Left colon (tissue), 2 donors: ENCODE measurements around the gene CCDC6. TPM values are rescaled to one million over a fixed set of nuclear protein-coding genes. Genes with fewer than 3 reads are reported as not detected.
"Not testable (repeated sequence)": the region's sequence is repeated elsewhere in the genome, so short reads cannot be mapped to it uniquely, and the experiment has no call there.

Experiments used
- ATAC-seq: fragments of 200-7000 bp; cut with Tn5 transposase; one replicate; pipeline ENCODE4 v1.9.1; 2020; ENCODE audit warnings: mild to moderate bottlenecking, moderate library complexity
- DNase-seq, 2 donors: peaks; one replicate each; pipeline ENCODE4 v3.0.0-alpha.2; 2020
- intact Hi-C, 2 donors: fragments of 100-400 bp; cut with DNase I in 1 of 2; cut with micrococcal nuclease in 1 of 2; formaldehyde crosslinking; loops; one replicate each; pipeline versions ENCODE4 v1.11.2 to v1.14.0; 2022; cut with DNase I, micrococcal nuclease
- total RNA-seq, 2 donors: library from RNA; stranded (reverse); fragmentation: NEBNext Ultra II Directional; extraction: Animal tissue kit (Norgen Biotek cat#: 25700); gene quantifications; one replicate each; pipeline ENCODE4 v1.2.1, GENCODE V29; 2021
- donor health status: DM: no; HTN: no; CAD: no.
- donor health status: DM: yes; HTN: yes; CAD: no.

The CCDC6 gene
- total RNA-seq, 2 donors from 2014 or later = 54.9 to 60.7 TPM

GRCh38 chr10:59752278-59752940 is 153.9 kb downstream of the CCDC6 start:
- intact Hi-C loops = no loop called here
- DNase-seq (no peak), ATAC-seq (no peak)

GRCh38 chr10:59750155-59750945 is 156.0 kb downstream of the CCDC6 start:
- intact Hi-C loops = no loop called here
- no peak for DNase-seq
- no peak for ATAC-seq

GRCh38 chr10:59748834-59749233 is 157.5 kb downstream of the CCDC6 start:
- intact Hi-C loops = no loop called here
- ATAC-seq (peak; percentile 95), DNase-seq (no peak)

GRCh38 chr10:59745163-59745650 is 161.1 kb downstream of the CCDC6 start:
- DNase-seq = no peak
- peak; percentile 42 for ATAC-seq
- intact Hi-C loops = no loop called here

- DNase-seq, intact Hi-C loops, ATAC-seq: not testable (repeated sequence)
Observed at GRCh38 chr10:59744762-59745161, 161.6 kb downstream of the CCDC6 start.

GRCh38 chr10:59744156-59744555 is 162.2 kb downstream of the CCDC6 start:
- DNase-seq, ATAC-seq, intact Hi-C loops: not testable (repeated sequence)

- DNase-seq (no peak), ATAC-seq (peak; percentile 77)
- intact Hi-C loops = no loop called here
Observed at GRCh38 chr10:59741583-59741982, 164.8 kb downstream of the CCDC6 start.

GRCh38 chr10:59741048-59741447 is 165.3 kb downstream of the CCDC6 start:
- no peak for DNase-seq
- peak; percentile 39 for ATAC-seq

More at GRCh38 chr10:59741048-59741447, 165.3 kb downstream of the CCDC6 start:
- intact Hi-C loops = no loop called here

Other genes with a start within 250 kb of the CCDC6 start
- 10 to 100 TPM; 22.9 to 42.3 TPM for gene SLC16A9, start 196.7 kb downstream of the CCDC6 start, total RNA-seq
- gene MRLN, start 153.1 kb downstream of the CCDC6 start, total RNA-seq = not detected